Upper lobe of left lung (tissue), 6 donors: ENCODE data around the gene MED27. TPM values are rescaled to one million over a fixed set of nuclear protein-coding genes. Genes with fewer than 3 reads are reported as not detected.

Experiments
- ATAC-seq, 2 donors: fragments of 200-7000 bp; cut with Tn5 transposase; one replicate each; pipeline ENCODE4 v1.9.1; 2022; ENCODE audit warnings: mild to moderate bottlenecking in 2 of 2, moderate library complexity in 2 of 2; ENCODE audit not compliant: low FRiP score in 2 of 2
- DNase-seq, 2 donors: peaks; one replicate each; pipeline ENCODE4 v3.0.0-alpha.2; 2019 to 2020
- H3K27ac ChIP-seq, 4 donors: fragments of 200-600 bp; sonication (generic); one replicate each; pipeline ENCODE4 v1.5.1; 2016 to 2019
- H3K27me3 ChIP-seq, 4 donors: fragments of 200-600 bp; sonication (generic); one replicate each; pipeline ENCODE4 v1.5.1; 2017 to 2019
- H3K36me3 ChIP-seq, 4 donors: fragments of 200-600 bp; sonication (generic); one replicate each; pipeline ENCODE4 v1.5.1; 2016 to 2019
- H3K4me1 ChIP-seq, 4 donors: fragments of 200-600 bp; sonication (generic); one replicate each; pipeline ENCODE4 v1.5.1; 2018 to 2019
- H3K4me3 ChIP-seq, 4 donors: fragments of 200-600 bp; sonication (generic); one replicate each; pipeline ENCODE4 v1.5.1; 2017 to 2019; ENCODE audit warnings: mild to moderate bottlenecking in 2 of 4, moderate library complexity in 1 of 4
- H3K9me3 ChIP-seq, 4 donors: fragments of 200-600 bp; sonication (generic); one replicate each; pipeline ENCODE4 v1.5.1; 2018 to 2019
- CTCF ChIP-seq, 6 experiments: fragments of 450-650 bp in 4 of 6; fragments of 200-600 bp in 2 of 6; sonication (generic) in 2 of 6; IDR thresholded peaks; one replicate each; pipeline ENCODE4 v1.5.1; 2016 to 2019; ENCODE audit warnings: antibody characterized with exemption in 6 of 6
- EP300 ChIP-seq, 4 donors: sonication (generic); formaldehyde crosslinking; IDR thresholded peaks; one replicate each; pipeline ENCODE4 v1.5.1; 2017; ENCODE audit warnings: antibody characterized with exemption in 4 of 4, control low read depth in 2 of 4
- POLR2A ChIP-seq, 4 donors: fragments of 450-650 bp; IDR thresholded peaks; one replicate each; pipeline ENCODE4 v1.5.1; 2016 to 2017; ENCODE audit warnings: antibody characterized with exemption in 4 of 4, mild to moderate bottlenecking in 2 of 4
- POLR2AphosphoS5 ChIP-seq, 2 donors: sonication (generic); formaldehyde crosslinking; IDR thresholded peaks; one replicate each; pipeline ENCODE4 v1.5.1; 2017; ENCODE audit warnings: antibody characterized with exemption in 2 of 2
- WGBS, 2 donors: methylation state at CpG; one replicate each; pipeline ENCODE4 v1.1.5; 2017 to 2018; 5-methylcytosine and 5-hydroxymethylcytosine counted together
- total RNA-seq, 6 donors: library from RNA; depleted of rRNA in 4 of 6; stranded (reverse); fragments of >200 nt in 4 of 6; gene quantifications; one replicate each; pipeline versions ENCODE4 v1.1.0 to v1.2.1, GENCODE V29; 2016 to 2021
- donor health status: DM: no; HTN: no; CAD: no; lungs with moderate emphysema.
- donor health status: DM: no; HTN: yes; CAD: no; lungs with severe emphysema.

The MED27 gene
- total RNA-seq, 6 donors from 2014 or later = 4.9 to 24.2 (median 17.1) TPM

GRCh38 chr9:132069046-132069898 is 10.4 kb downstream of the MED27 start:
- Histone ChIP-seq H3K9me3 (no peaks in the 10 kb centered on the region), H3K27me3 (no peaks in the 10 kb centered on the region), H3K27ac (no peak overlapping the region), H3K4me3 (no peak overlapping the region), H3K4me1 (peaks cover 0 to 9% (median 0%) of the 10 kb centered on the region in 4 donors), H3K36me3 (peaks cover 0 to 38% (median 15%) of the 10 kb centered on the region in 4 donors)
- 83% methylated on average over 9 of the region's 9 CpGs for WGBS, 2 donors
- ATAC-seq (no peak), DNase-seq (no peak)
- no peak for TF ChIP-seq POLR2A (IDR thresholded peaks at IDR 0.05)
- no peak for TF ChIP-seq POLR2AphosphoS5 (IDR thresholded peaks at IDR 0.05)
- no peak for TF ChIP-seq EP300 (IDR thresholded peaks at IDR 0.05)
- no peak for TF ChIP-seq CTCF (IDR thresholded peaks at IDR 0.05)

GRCh38 chr9:132068605-132069004 is 11.1 kb downstream of the MED27 start:
- H3K36me3 ChIP-seq = peaks cover 0 to 38% (median 15%) of the 10 kb centered on the region in 4 donors
- 92 to 94% methylated on average over 6 of the region's 6 CpGs for WGBS, 2 donors

GRCh38 chr9:132066511-132066910 is 13.2 kb downstream of the MED27 start:
- ATAC-seq (no peak), DNase-seq (no peak)
- Histone ChIP-seq H3K4me3 (no peak overlapping the region), H3K9me3 (no peaks in the 10 kb centered on the region), H3K27me3 (no peaks in the 10 kb centered on the region), H3K27ac (no peak overlapping the region), H3K36me3 (peaks cover 0 to 27% (median 13%) of the 10 kb centered on the region in 4 donors), H3K4me1 (peaks cover 0 to 9% (median 0%) of the 10 kb centered on the region in 4 donors)
- TF ChIP-seq POLR2AphosphoS5 (IDR thresholded peaks at IDR 0.05) (no peak), EP300 (IDR thresholded peaks at IDR 0.05) (no peak), POLR2A (IDR thresholded peaks at IDR 0.05) (no peak), CTCF (IDR thresholded peaks at IDR 0.05) (no peak)
- 89 to 93% methylated on average over 3 of the region's 3 CpGs for WGBS, 2 donors

More at GRCh38 chr9:132068605-132069004, 11.1 kb downstream of the MED27 start:
- peaks cover 0 to 9% (median 0%) of the 10 kb centered on the region in 4 donors for H3K4me1 ChIP-seq
- H3K27me3 ChIP-seq = no peaks in the 10 kb centered on the region
- TF ChIP-seq POLR2AphosphoS5 (IDR thresholded peaks at IDR 0.05) = no peak
- no peak for TF ChIP-seq POLR2A (IDR thresholded peaks at IDR 0.05)
- TF ChIP-seq CTCF (IDR thresholded peaks at IDR 0.05) = no peak
- no peak for TF ChIP-seq EP300 (IDR thresholded peaks at IDR 0.05)
- DNase-seq (no peak), ATAC-seq (no peak)
- no peaks in the 10 kb centered on the region for H3K9me3 ChIP-seq
- no peak overlapping the region for H3K27ac ChIP-seq
- H3K4me3 ChIP-seq = no peak overlapping the region

- no peaks in the 10 kb centered on the region for H3K9me3 ChIP-seq
- no peak overlapping the region for H3K4me3 ChIP-seq
- H3K4me1 ChIP-seq = peaks cover 0 to 9% (median 0%) of the 10 kb centered on the region in 4 donors
- no peaks in the 10 kb centered on the region for H3K27me3 ChIP-seq
- no peak for DNase-seq
- H3K27ac ChIP-seq = no peak overlapping the region
- WGBS, 2 donors = 95 to 97% methylated on average over 10 of the region's 11 CpGs
- peaks cover 0 to 27% (median 13%) of the 10 kb centered on the region in 4 donors for H3K36me3 ChIP-seq
- no peak for ATAC-seq
- no peak for TF ChIP-seq CTCF (IDR thresholded peaks at IDR 0.05)
- no peak for TF ChIP-seq POLR2A (IDR thresholded peaks at IDR 0.05)
- TF ChIP-seq EP300 (IDR thresholded peaks at IDR 0.05) = no peak
- no peak for TF ChIP-seq POLR2AphosphoS5 (IDR thresholded peaks at IDR 0.05)
These were observed 13.6 kb downstream of the MED27 start for GRCh38 chr9:132066057-132066456.
